Activated CD4-positive, alpha-beta T cell treated with anti-CD3 and anti-CD28 coated beads for 24 hours (primary cell): ENCODE data around the gene COG4.
"Not testable (repeated sequence)": the region's sequence is repeated elsewhere in the genome, so short reads cannot be mapped to it uniquely, and the experiment has no call there.

Source experiments
- DNase-seq, 2 donors: peaks; one replicate each; pipeline ENCODE4 v3.0.0-alpha.2; 2020; ENCODE audit warnings: low read depth in 2 of 2

The COG4 gene

GRCh38 chr16:70457446-70458166 is 65.7 kb downstream of the COG4 start:
- DNase-seq: no peak

GRCh38 chr16:70455910-70456309 is 67.4 kb downstream of the COG4 start:
- DNase-seq: no peak

- DNase-seq: peak; percentile 43 to 49
These were observed 68.9 kb downstream of the COG4 start, which contains the start of gene FCSK for GRCh38 chr16:70454222-70455034. FCSK (plus strand) TSS chr16:70454595; CDS start chr16:70463191, 8,596 bp downstream.

- no peak for DNase-seq
These were observed 69.5 kb downstream of the COG4 start for GRCh38 chr16:70453892-70454221.

- no peak for DNase-seq
These were observed 70.0 kb downstream of the COG4 start for GRCh38 chr16:70453117-70453891.

- not testable (repeated sequence) for DNase-seq
These were observed 72.4 kb downstream of the COG4 start for GRCh38 chr16:70451004-70451340.

- not testable (repeated sequence) for DNase-seq
These were observed 73.0 kb downstream of the COG4 start for GRCh38 chr16:70450142-70451003.

GRCh38 chr16:70448075-70448474 is 75.3 kb downstream of the COG4 start:
- no peak for DNase-seq

GRCh38 chr16:70444249-70445063 is 78.9 kb downstream of the COG4 start:
- no peak for DNase-seq

- DNase-seq: no peak
These were observed 81.0 kb downstream of the COG4 start for GRCh38 chr16:70442344-70442743.

- no peak for DNase-seq
These were observed 81.9 kb downstream of the COG4 start for GRCh38 chr16:70441406-70441990.

- DNase-seq: no peak
These were observed 83.2 kb downstream of the COG4 start for GRCh38 chr16:70440009-70440692.

- peak; percentile 87 to 89 for DNase-seq
These were observed 84.1 kb downstream of the COG4 start, which contains the start of gene ST3GAL2 for GRCh38 chr16:70438969-70439862. ST3GAL2 (minus strand) TSS chr16:70439100; CDS start chr16:70398530, 40,570 bp downstream.

GRCh38 chr16:70438585-70438968 is 84.8 kb downstream of the COG4 start:
- no peak for DNase-seq

- no peak for DNase-seq
These were observed 85.5 kb downstream of the COG4 start for GRCh38 chr16:70437582-70438557.

- DNase-seq: no peak
These were observed 86.3 kb downstream of the COG4 start for GRCh38 chr16:70437017-70437581.
